ENCODE measurements around the gene PIP.
"Not testable (repeated sequence)": the region's sequence is repeated elsewhere in the genome, so short reads cannot be mapped to it uniquely, and the experiment has no call there.

Gene PIP

DNA sequence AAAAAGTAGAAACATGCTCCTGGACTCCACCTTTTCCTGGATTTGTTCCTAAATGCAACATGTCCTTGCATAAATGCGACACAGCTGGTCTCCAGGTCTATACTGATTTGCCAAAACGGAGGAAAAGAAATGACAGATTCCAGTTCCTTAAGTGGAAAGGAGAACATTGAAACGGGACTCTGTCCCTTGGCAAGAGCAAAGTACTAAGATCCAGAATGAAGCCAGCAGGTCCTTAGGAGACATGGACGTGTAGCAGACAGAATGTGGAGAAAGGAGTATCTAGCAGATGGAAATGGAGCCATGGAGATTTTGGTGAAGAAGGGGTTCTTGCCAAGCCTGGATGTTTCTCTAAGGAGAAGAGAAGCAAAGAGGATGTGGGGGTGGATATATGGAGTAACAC, 16.2 kb downstream of the PIP start:
- DNase-seq (ENCODE audit: low spot score) = no peak
- no peak overlapping the region for H3K27ac ChIP-seq

DNA sequence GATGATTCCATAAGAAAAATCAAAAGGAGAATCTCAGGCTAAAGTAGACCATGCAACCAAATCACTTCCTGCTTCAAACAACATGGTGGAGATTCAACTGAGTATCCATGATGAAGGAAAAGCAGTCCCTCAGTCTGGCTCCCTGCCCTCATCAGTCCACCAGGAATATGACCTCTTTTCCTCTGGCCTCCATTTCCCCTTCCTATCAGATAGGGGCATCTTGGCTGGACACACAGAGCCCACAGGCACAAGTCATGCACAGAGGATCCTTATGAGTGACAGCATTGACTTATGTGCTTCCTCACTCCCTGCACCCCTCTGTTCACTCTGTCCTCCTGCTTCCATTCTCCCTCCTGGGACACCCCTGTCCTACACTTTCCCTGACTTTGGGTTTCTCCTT, 16.8 kb downstream of the PIP start:
- Histone ChIP-seq H3K4me3 (no peak overlapping the region), H3K27ac (no peak overlapping the region)
- no peak for DNase-seq (ENCODE audit: low spot score)
- TF ChIP-seq, protein P1, sequence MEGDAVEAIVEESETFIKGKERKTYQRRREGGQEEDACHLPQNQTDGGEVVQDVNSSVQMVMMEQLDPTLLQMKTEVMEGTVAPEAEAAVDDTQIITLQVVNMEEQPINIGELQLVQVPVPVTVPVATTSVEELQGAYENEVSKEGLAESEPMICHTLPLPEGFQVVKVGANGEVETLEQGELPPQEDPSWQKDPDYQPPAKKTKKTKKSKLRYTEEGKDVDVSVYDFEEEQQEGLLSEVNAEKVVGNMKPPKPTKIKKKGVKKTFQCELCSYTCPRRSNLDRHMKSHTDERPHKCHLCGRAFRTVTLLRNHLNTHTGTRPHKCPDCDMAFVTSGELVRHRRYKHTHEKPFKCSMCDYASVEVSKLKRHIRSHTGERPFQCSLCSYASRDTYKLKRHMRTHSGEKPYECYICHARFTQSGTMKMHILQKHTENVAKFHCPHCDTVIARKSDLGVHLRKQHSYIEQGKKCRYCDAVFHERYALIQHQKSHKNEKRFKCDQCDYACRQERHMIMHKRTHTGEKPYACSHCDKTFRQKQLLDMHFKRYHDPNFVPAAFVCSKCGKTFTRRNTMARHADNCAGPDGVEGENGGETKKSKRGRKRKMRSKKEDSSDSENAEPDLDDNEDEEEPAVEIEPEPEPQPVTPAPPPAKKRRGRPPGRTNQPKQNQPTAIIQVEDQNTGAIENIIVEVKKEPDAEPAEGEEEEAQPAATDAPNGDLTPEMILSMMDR (IDR thresholded peaks at IDR 0.05) = no peak

More for the DNA sequence above, 16.2 kb downstream of the PIP start:
- no peak overlapping the region for H3K4me3 ChIP-seq
- TF ChIP-seq, protein P1 (IDR thresholded peaks at IDR 0.05) = no peak

DNA sequence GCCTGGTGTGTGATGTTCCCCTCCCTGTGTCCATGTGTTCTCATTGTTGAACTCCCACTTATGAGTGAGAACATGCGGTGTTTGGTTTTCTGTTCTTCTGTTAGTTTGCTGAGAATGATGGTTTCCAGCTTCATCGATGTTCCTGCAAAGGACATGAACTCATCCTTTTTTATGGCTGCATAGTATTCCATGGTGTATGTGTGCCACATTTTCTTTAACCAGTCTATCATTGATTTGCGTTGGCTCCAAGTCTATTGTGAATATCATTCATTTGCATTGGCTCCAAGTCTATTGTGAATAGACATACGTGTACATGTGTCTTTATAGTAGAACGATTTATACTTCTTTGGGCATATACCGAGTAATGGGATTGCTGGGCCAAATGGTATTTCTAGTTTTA, 18.8 kb downstream of the PIP start:
- not testable (repeated sequence) for H3K27ac ChIP-seq, H3K4me3 ChIP-seq

DNA sequence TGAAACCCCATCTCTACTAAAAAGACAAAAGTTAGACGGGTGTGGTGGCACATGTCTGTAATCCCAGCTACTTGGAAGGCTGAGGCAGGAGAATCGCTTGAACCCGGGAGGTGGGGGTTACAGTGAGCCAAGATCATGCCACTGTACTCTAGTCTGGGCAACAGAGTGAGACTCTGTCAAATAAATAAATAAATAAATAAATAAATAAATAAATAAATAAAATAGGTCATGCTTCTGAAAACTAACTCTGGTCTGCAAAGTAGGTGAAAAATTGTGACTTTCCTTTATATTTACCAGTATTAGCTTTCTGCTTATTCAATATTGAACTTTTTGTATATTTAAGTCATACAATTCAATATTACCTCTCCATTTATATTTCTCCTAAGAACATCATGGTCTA, 26.7 kb downstream of the PIP start:
- H3K27ac ChIP-seq; H3K4me3 ChIP-seq; DNase-seq (ENCODE audit: low spot score): not testable (repeated sequence)

More for the DNA sequence above, 18.8 kb downstream of the PIP start:
- DNase-seq (ENCODE audit: low spot score) = not testable (repeated sequence)

DNA sequence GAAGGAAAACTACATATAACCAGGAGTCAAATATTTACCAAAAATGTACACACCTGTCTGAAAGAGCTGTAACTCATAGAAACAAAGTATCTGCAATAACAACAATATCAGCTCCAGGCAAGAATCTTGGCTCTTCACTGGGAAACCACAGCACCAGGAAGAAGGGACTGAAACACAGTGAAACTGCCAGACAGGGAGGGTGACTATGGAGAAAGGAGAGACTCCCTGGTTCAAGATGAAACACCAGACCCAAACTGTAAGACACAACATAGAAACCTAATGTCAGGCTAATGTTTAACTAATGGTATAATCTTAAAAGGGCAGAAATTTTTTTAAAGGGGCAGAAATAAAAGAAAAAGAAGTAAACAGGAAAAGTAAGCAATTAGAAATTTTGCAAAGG, 39.8 kb downstream of the PIP start:
- DNase-seq (ENCODE audit: low spot score) = no peak
- TF ChIP-seq, protein P1 (IDR thresholded peaks at IDR 0.05) = no peak
- no peak overlapping the region for H3K27ac ChIP-seq
- no peak overlapping the region for H3K4me3 ChIP-seq

DNA sequence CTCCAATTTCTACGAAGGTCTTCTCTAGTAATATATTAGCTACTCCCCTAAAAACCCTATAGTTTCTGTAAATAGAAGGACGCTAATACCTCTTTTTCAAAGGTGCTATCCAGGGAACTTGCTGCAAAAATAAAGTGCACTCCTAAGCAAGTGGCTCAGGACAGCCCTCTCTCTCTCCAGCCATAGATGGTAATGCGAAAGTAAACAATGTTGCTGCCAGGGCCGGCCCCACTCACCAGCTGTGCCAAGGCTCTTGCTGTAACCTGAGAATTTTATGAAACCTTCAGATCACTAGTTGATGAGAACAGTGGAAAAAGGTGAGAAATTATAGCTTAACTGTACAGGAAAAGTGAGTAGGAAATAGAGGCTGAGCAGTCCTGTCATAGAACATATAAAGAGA, 40.5 kb downstream of the PIP start:
- peak overlapping the region; percentile 42 for H3K4me3 ChIP-seq
- DNase-seq (ENCODE audit: low spot score) = no peak
- TF ChIP-seq, protein P1 (IDR thresholded peaks at IDR 0.05) = no peak
- no peak overlapping the region for H3K27ac ChIP-seq

DNA sequence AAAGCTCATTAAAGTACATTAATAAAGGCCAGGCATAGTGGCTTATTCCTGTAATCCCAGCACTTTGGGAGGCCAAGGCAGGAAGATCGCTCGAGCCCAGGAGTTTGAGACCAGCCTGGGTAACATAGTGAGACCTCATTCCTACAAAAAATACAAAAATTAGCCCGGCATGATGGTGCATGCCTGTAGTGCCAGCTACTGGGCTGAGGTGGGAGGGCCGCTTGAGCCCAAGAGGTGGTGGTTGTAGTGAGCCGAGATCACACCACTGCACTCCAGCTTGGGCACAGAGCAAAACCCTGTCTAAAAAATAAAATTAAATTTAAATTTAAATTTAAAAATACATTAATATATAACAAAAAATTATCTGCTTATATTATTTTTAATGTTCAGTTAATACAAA, 44.3 kb downstream of the PIP start:
- TF ChIP-seq, protein P1 (IDR thresholded peaks at IDR 0.05) = no peak
- Histone ChIP-seq H3K27ac (no peak overlapping the region), H3K4me3 (no peak overlapping the region)
- DNase-seq (ENCODE audit: low spot score) = no peak

DNA sequence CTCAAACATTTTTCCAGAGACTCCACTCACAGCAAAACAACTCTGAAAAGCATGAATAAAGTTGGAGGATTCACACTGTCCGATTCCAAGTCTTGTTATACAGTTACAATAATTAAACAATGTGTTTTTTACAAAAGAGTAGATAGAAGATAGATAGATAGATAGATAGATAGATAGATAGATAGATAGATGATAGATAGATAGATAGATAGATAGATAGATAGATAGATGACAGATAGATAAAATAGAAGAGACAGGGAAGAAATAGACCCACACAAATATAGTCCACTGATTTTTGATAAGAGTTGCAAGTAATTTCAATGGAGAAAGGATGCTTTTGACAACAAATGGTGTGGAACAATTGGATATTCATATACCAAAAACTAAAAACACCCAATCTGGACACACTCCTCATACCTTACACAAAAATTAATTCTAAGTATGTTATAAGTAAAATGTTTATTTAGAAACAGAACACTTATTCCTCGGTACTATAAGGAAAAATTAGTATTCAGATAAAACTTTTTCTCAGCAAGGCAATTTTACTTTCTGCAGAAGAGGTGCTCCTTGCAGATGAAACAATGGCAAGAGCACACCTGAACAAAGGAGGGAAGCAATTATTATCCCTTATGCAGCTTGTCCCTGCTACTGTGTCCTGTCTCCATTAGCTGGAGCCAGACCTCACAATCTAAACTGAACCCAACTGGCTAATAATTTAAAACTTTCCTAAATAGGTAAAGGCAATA, 45.7 kb downstream of the PIP start:
- TF ChIP-seq, protein P1 (IDR thresholded peaks at IDR 0.05) = no peak
- DNase-seq (ENCODE audit: low spot score) = no peak
- H3K27ac ChIP-seq = no peak overlapping the region
- no peak overlapping the region for H3K4me3 ChIP-seq

DNA sequence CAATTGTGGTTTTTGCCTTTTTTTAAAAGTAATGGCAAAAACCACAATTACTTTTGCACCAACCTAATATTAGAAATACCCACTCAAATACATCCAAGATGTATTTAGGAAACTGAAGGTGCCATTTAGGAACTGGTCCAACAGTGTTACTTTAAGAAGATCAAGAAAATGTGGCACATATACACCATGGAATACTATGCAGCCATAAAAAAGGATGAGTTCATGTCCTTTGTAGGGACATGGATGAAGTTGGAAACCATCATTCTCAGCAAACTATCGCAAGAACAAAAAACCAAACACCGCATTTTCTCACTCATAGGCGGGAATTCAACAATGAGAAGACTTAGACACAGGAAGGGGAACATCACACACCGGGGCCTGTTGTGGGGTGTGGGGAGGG, 48.9 kb downstream of the PIP start:
- not testable (repeated sequence) for H3K4me3 ChIP-seq; DNase-seq (ENCODE audit: low spot score); H3K27ac ChIP-seq

Measured in coronary artery (tissue), 2 donors.